ENCODE results near the gene SNAI1. TPM values are rescaled to one million over a fixed set of nuclear protein-coding genes. Genes with fewer than 3 reads are reported as not detected.
A peak's percentile ranks its signal among the peaks of the same experiment; 100 is the strongest.

SNAI1 gene
- total RNA-seq, 1 donor from 2014 or later, result 4.9 TPM

DNA sequence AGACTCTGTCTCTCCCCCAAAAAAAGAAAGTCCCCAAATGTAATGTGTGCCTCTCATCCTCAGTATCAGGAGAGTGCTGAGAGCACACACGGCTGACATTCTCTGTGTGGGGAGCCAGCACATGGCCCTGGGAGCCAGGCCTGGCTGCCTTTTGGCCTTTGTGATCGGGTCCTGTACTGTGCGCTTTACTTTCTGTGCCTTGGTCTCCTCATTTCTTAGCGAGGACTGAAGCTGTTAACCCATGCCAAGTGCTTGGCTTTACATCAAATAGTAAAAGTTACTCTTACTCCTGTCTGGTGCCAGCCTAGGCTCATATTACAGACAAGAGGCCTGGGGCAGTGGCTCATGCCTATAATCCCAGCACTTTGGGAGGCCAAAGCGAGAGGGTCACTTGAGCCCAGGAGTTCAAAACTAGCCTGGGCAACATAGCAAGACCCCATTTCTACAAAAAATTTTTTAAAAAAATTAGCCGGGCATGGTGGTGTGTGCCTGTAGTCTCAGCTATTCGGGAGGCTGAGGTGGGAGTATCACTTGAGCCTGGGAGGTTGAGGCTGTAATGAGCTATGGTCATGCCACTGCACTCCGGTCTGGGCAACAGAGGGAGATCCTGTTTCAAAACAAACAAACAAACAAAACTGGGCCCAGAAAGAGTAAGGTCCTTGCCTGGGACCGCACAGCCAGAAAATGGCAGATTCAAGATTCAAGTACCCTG is 50.3 kb downstream of the SNAI1 start:
- peak overlapping the region; percentile 99 for H3K27ac Mint-ChIP-seq (ENCODE audit: unreplicated experiment)
- H3K27me3 Mint-ChIP-seq (ENCODE audit: low read depth), result no peaks in the 10 kb centered on the region
- no peak for DNase-seq (ENCODE audit: low spot score)
- peaks cover 2% of the 10 kb centered on the region for H3K36me3 Mint-ChIP-seq (ENCODE audit: low read depth)
- H3K9me3 Mint-ChIP-seq (ENCODE audit: low read depth), result peaks cover 3% of the 10 kb centered on the region
- TF ChIP-seq, protein P1, sequence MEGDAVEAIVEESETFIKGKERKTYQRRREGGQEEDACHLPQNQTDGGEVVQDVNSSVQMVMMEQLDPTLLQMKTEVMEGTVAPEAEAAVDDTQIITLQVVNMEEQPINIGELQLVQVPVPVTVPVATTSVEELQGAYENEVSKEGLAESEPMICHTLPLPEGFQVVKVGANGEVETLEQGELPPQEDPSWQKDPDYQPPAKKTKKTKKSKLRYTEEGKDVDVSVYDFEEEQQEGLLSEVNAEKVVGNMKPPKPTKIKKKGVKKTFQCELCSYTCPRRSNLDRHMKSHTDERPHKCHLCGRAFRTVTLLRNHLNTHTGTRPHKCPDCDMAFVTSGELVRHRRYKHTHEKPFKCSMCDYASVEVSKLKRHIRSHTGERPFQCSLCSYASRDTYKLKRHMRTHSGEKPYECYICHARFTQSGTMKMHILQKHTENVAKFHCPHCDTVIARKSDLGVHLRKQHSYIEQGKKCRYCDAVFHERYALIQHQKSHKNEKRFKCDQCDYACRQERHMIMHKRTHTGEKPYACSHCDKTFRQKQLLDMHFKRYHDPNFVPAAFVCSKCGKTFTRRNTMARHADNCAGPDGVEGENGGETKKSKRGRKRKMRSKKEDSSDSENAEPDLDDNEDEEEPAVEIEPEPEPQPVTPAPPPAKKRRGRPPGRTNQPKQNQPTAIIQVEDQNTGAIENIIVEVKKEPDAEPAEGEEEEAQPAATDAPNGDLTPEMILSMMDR (IDR thresholded peaks at IDR 0.05), result no peak
- H3K4me3 Mint-ChIP-seq (ENCODE audit: unreplicated experiment), result no peak overlapping the region
- H3K4me1 Mint-ChIP-seq (ENCODE audit: low read depth), result peaks cover 59% of the 10 kb centered on the region

DNA sequence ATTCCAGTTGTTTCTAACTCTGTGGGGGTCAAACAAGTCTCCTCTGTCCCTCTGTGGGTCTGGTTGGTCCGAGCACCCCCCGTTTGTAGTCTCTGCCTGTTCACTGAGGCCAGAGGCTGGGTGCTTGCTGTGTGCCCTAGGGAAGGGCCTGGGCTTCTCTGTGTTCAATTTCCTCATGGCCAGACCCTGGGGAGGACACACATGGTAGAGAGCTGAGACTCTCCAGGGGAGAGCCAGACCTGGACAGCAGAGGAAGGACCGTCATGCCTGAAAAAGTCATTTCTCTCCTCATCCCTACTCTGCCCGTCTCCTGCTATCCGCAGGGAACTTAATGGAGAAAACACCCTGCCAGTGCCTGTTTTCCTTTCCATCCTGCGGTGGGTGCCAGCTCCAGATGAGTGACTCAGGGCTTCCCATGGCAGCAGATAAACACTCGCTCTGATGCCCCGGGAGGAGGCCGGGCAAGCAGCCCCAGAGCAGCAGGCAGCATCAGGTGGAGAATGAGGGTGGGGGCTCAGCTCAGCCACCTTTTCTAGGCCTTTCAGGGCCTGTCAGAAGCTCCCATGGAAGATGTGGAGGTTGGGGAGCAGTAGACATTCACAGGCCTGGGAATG is 51.9 kb downstream of the SNAI1 start:
- no peaks in the 10 kb centered on the region for H3K27me3 Mint-ChIP-seq (ENCODE audit: low read depth)
- no peaks in the 10 kb centered on the region for H3K9me3 Mint-ChIP-seq (ENCODE audit: low read depth)
- H3K27ac Mint-ChIP-seq (ENCODE audit: unreplicated experiment), result peak overlapping the region; percentile 99
- peaks cover 49% of the 10 kb centered on the region for H3K4me1 Mint-ChIP-seq (ENCODE audit: low read depth)
- H3K36me3 Mint-ChIP-seq (ENCODE audit: low read depth), result peaks cover 2% of the 10 kb centered on the region
- no peak for DNase-seq (ENCODE audit: low spot score)
- H3K4me3 Mint-ChIP-seq (ENCODE audit: unreplicated experiment), result peak overlapping the region; percentile 19
- TF ChIP-seq, protein P1 (IDR thresholded peaks at IDR 0.05), result no peak

DNA sequence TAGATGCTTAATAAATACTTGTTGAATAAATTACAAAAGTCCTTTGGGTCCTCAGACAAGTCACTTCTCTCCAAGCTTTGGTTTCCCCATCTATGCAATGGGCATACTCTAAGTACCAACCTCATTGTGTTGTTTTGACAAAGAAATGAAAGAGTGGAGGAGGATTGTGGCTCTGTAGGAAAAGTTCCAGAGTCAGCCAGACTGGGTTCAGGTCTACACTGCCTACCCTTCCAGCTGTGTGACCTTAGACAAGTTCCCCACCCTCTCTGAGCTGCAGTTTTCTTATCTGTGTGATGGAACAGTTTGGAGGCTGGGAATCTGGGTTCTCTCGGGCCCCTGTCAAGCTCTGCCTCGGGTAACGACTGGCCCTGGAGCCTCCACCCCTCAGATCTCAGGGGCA is 53.9 kb downstream of the SNAI1 start:
- no peaks in the 10 kb centered on the region for H3K9me3 Mint-ChIP-seq (ENCODE audit: low read depth)
- H3K36me3 Mint-ChIP-seq (ENCODE audit: low read depth), result no peaks in the 10 kb centered on the region
- TF ChIP-seq, protein P1 (IDR thresholded peaks at IDR 0.05), result no peak
- H3K4me3 Mint-ChIP-seq (ENCODE audit: unreplicated experiment), result no peak overlapping the region
- H3K27ac Mint-ChIP-seq (ENCODE audit: unreplicated experiment), result no peak overlapping the region
- H3K27me3 Mint-ChIP-seq (ENCODE audit: low read depth), result no peaks in the 10 kb centered on the region
- DNase-seq (ENCODE audit: low spot score), result no peak
- peaks cover 30% of the 10 kb centered on the region for H3K4me1 Mint-ChIP-seq (ENCODE audit: low read depth)

DNA sequence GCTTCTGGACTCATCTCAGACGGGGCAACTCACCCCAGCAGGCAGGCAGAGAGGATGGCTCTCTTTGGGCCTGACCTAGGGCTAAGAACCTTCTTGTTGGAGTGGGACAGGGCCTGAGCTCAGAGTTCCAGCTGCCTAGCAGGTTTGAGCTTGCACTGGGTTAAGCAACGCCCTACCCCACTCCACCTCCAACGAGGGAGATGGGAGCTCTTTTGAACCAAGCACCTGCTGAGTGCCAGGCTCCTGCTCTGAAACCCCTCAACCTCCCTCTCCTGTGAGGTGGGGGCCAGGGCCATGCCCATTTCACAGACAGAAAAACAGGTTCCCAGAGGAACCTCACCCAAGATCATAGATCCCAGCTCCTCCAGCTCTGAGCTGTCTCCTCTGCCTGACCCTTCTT is 54.3 kb downstream of the SNAI1 start:
- H3K36me3 Mint-ChIP-seq (ENCODE audit: low read depth), result no peaks in the 10 kb centered on the region
- TF ChIP-seq, protein P1 (IDR thresholded peaks at IDR 0.05), result no peak
- no peaks in the 10 kb centered on the region for H3K9me3 Mint-ChIP-seq (ENCODE audit: low read depth)
- DNase-seq (ENCODE audit: low spot score), result no peak
- H3K27me3 Mint-ChIP-seq (ENCODE audit: low read depth), result no peaks in the 10 kb centered on the region
- no peak overlapping the region for H3K4me3 Mint-ChIP-seq (ENCODE audit: unreplicated experiment)
- peaks cover 28% of the 10 kb centered on the region for H3K4me1 Mint-ChIP-seq (ENCODE audit: low read depth)
- no peak overlapping the region for H3K27ac Mint-ChIP-seq (ENCODE audit: unreplicated experiment)

DNA sequence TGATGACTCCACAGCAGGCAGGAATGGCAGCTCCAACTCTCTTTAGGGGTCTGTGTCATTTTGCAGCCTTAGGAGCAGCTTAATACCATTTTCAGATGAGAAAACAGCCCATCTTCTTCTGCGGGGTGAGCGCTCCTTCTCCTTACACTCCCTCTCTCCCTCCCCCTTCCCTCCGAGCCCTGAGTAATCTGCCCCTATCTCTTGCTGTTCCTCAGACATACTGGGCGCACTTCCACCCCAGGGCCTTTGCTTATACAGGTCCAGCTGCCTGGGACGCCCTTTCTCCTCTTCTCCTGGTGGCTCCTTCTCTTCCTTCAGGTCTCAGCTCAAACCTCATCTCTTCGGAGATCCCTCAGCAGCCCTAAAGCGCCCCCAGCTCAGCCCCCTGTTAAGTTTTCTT is 54.8 kb downstream of the SNAI1 start:
- Mint-ChIP-seq H3K4me1 (ENCODE audit: low read depth) (peaks cover 28% of the 10 kb centered on the region), H3K9me3 (ENCODE audit: low read depth) (no peaks in the 10 kb centered on the region), H3K27ac (ENCODE audit: unreplicated experiment) (no peak overlapping the region), H3K27me3 (ENCODE audit: low read depth) (no peaks in the 10 kb centered on the region), H3K4me3 (ENCODE audit: unreplicated experiment) (no peak overlapping the region), H3K36me3 (ENCODE audit: low read depth) (no peaks in the 10 kb centered on the region)
- TF ChIP-seq, protein P1 (IDR thresholded peaks at IDR 0.05), result no peak
- DNase-seq (ENCODE audit: low spot score), result no peak

Data from chondrocyte (in vitro differentiated cells).